Tibial artery (tissue), 4 donors: ENCODE data around the gene DLG4.
A peak's percentile ranks its signal among the peaks of the same experiment; 100 is the strongest.
"Not testable (repeated sequence)": the region's sequence is repeated elsewhere in the genome, so short reads cannot be mapped to it uniquely, and the experiment has no call there.

Source experiments
- DNase-seq, 2 donors: peaks; one replicate each; pipeline ENCODE4 v3.0.0-alpha.2; 2019
- H3K27ac ChIP-seq, 2 donors: fragments of 200-600 bp; sonication (generic) in 1 of 2; 1 replicate in 1 of 2; 2 replicates in 1 of 2; pipeline ENCODE4 v1.5.1; 2018 to 2019; ENCODE audit warnings: mild to moderate bottlenecking in 1 of 2
- H3K27me3 ChIP-seq, 2 donors: fragments of 200-600 bp; sonication (generic) in 1 of 2; one replicate each; pipeline versions ENCODE4 v1.5.1 to v1.6.0; 2016 to 2019
- H3K36me3 ChIP-seq, 3 donors: fragments of 200-600 bp; sonication (generic) in 2 of 3; one replicate each; pipeline ENCODE4 v1.5.1; 2016 to 2019; ENCODE audit warnings: mild to moderate bottlenecking in 2 of 3
- H3K4me1 ChIP-seq, 4 donors: fragments of 200-600 bp; sonication (generic) in 2 of 4; 1 replicate in 3 of 4; 2 replicates in 1 of 4; pipeline ENCODE4 v1.5.1; 2016 to 2019
- H3K4me3 ChIP-seq, 2 donors: fragments of 200-600 bp; sonication (generic) in 1 of 2; 1 replicate in 1 of 2; 2 replicates in 1 of 2; pipeline ENCODE4 v1.5.1; 2018 to 2019; ENCODE audit warnings: mild to moderate bottlenecking in 2 of 2
- H3K9me3 ChIP-seq, 3 donors: fragments of 200-600 bp; sonication (generic) in 1 of 3; one replicate each; pipeline ENCODE4 v1.5.1; 2016 to 2019
- intact Hi-C: fragments of 100-400 bp; cut with DNase I; formaldehyde crosslinking; loops from one replicate; pipeline ENCODE4 v1.15.0; 2023; ENCODE audit warnings: low total_unique reads
- TF ChIP-seq, protein P1 (sequence below), 2 experiments: fragments of 200-600 bp in 1 of 2; fragments of 450-650 bp in 1 of 2; IDR thresholded peaks; one replicate each; pipeline ENCODE4 v1.5.1; 2017 to 2019; ENCODE audit warnings: antibody characterized with exemption in 2 of 2, mild to moderate bottlenecking in 1 of 2, moderate library complexity in 1 of 2

The DLG4 gene

GRCh38 chr17:7250695-7251627 lies 31.3 kb upstream of the DLG4 start:
- intact Hi-C loops = loop anchor here (10.0 kb wide), 2 partner anchors 94 to 314 kb away; partner anchors contain the start of gene SENP3
- Histone ChIP-seq H3K9me3 (no peaks in the 10 kb centered on the region), H3K27ac (peak overlapping the region; percentile 96 to 100), H3K27me3 (no peaks in the 10 kb centered on the region), H3K36me3 (peaks cover 22 to 30% (median 30%) of the 10 kb centered on the region in 3 donors), H3K4me1 (peaks cover 0 to 40% (median 32%) of the 10 kb centered on the region in 4 donors), H3K4me3 (peak overlapping the region; percentile 94 to 98)
- DNase-seq = no peak
- TF ChIP-seq, protein P1, sequence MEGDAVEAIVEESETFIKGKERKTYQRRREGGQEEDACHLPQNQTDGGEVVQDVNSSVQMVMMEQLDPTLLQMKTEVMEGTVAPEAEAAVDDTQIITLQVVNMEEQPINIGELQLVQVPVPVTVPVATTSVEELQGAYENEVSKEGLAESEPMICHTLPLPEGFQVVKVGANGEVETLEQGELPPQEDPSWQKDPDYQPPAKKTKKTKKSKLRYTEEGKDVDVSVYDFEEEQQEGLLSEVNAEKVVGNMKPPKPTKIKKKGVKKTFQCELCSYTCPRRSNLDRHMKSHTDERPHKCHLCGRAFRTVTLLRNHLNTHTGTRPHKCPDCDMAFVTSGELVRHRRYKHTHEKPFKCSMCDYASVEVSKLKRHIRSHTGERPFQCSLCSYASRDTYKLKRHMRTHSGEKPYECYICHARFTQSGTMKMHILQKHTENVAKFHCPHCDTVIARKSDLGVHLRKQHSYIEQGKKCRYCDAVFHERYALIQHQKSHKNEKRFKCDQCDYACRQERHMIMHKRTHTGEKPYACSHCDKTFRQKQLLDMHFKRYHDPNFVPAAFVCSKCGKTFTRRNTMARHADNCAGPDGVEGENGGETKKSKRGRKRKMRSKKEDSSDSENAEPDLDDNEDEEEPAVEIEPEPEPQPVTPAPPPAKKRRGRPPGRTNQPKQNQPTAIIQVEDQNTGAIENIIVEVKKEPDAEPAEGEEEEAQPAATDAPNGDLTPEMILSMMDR (IDR thresholded peaks at IDR 0.05) = no peak

GRCh38 chr17:7249830-7250229 lies 30.2 kb upstream of the DLG4 start:
- H3K36me3 ChIP-seq = peaks cover 14 to 30% (median 29%) of the 10 kb centered on the region in 3 donors
- peaks cover 0 to 40% (median 32%) of the 10 kb centered on the region in 4 donors for H3K4me1 ChIP-seq
- TF ChIP-seq, protein P1 (IDR thresholded peaks at IDR 0.05) = no peak
- intact Hi-C loops = loop anchor here (10.0 kb wide), 2 partner anchors 95 to 315 kb away; partner anchors contain the start of gene SENP3
- no peaks in the 10 kb centered on the region for H3K27me3 ChIP-seq
- no peaks in the 10 kb centered on the region for H3K9me3 ChIP-seq
- H3K4me3 ChIP-seq = peak overlapping the region; percentile 94 to 98
- H3K27ac ChIP-seq = peak overlapping the region in 1 of 2 donors; percentile 100
- DNase-seq = no peak

DNA sequence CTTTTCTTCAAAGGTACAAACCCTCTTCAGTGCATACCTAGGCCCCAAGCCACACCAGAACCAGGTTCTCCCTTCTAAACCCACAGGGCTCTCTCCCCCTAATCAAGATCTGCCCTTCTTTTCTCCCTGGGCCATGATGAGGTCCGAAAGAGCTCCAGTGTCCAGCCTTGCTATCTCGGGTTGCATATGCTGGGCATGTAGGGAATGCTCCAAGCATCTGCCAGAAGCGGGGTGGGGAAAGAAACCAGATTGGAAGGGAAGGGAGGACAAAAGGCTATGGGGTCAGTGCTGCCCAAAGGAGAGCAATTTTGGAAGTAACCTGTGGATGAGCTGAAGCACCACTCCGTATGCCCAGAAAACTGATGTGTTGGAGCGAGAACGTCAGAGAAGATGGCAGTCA lies 29.6 kb upstream of the DLG4 start:
- TF ChIP-seq, protein P1 (IDR thresholded peaks at IDR 0.05) = no peak
- Histone ChIP-seq H3K9me3 (no peaks in the 10 kb centered on the region), H3K4me3 (no peak overlapping the region), H3K27me3 (no peaks in the 10 kb centered on the region), H3K4me1 (peaks cover 0 to 40% (median 32%) of the 10 kb centered on the region in 4 donors), H3K27ac (no peak overlapping the region), H3K36me3 (peaks cover 13 to 30% (median 29%) of the 10 kb centered on the region in 3 donors)
- intact Hi-C loops = no loop called here
- no peak for DNase-seq

DNA sequence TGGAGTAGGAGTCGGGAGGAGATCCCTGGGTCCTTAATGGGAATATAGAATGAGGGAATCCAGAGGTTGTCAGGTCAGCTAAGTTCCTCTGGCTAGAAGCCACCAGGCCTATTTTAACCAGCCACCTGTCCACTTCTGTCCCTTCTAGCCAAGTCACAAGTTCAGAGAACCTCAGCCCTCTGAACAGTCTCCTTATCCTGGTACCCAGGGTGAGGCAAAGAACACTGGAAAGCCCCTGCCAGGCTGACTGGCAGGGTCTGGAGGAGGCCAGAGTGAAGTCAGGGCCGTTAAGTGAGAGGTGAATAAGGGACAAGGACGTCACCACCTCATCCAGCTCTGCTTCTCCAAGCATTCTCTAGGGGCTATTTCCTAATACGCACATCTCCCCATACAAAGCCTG lies 29.2 kb upstream of the DLG4 start:
- Histone ChIP-seq H3K27ac (no peak overlapping the region), H3K36me3 (peaks cover 13 to 33% (median 32%) of the 10 kb centered on the region in 3 donors), H3K9me3 (no peaks in the 10 kb centered on the region), H3K4me1 (peaks cover 0 to 43% (median 33%) of the 10 kb centered on the region in 4 donors), H3K27me3 (no peaks in the 10 kb centered on the region), H3K4me3 (no peak overlapping the region)
- intact Hi-C loops = no loop called here
- DNase-seq = no peak
- TF ChIP-seq, protein P1 (IDR thresholded peaks at IDR 0.05) = no peak

GRCh38 chr17:7246779-7247178 lies 27.1 kb upstream of the DLG4 start:
- H3K4me3 ChIP-seq = no peak overlapping the region
- no peaks in the 10 kb centered on the region for H3K27me3 ChIP-seq
- H3K9me3 ChIP-seq = no peaks in the 10 kb centered on the region
- H3K36me3 ChIP-seq = peaks cover 13 to 34% (median 33%) of the 10 kb centered on the region in 3 donors
- no peak for DNase-seq
- intact Hi-C loops = no loop called here
- H3K27ac ChIP-seq = no peak overlapping the region
- TF ChIP-seq, protein P1 (IDR thresholded peaks at IDR 0.05) = no peak
- H3K4me1 ChIP-seq = peaks cover 0 to 40% (median 28%) of the 10 kb centered on the region in 4 donors

DNA sequence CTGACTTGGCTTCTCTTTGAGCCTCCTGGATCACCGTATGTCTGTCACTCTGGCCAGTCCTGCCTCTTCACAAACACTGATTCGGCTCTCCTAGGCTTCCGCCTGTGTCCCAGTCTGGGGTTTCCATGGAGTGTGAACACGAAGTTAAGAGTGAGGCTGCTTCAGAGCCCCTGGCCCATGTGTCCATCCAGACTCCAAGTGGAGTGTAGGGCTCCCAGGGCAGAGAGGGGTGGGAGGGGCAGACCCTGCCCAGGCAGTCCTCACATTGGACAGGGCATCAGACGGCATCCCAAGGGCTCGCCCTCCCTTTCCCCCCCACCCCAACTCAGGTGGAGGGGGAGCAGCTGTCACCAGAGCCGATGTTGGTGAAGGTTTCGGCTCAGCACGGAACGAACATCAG lies 24.2 kb upstream of the DLG4 start:
- H3K4me3 ChIP-seq, H3K9me3 ChIP-seq, H3K27me3 ChIP-seq, DNase-seq, intact Hi-C loops: not testable (repeated sequence)
- Histone ChIP-seq H3K4me1 (peaks cover 0 to 36% (median 27%) of the 10 kb centered on the region in 4 donors), H3K36me3 (peaks cover 25 to 46% (median 45%) of the 10 kb centered on the region in 3 donors), H3K27ac (peak overlapping the region; percentile 95 to 97)
